ENCODE measurements around the gene SV2A.

The SV2A gene

GRCh38 chr1:149917571-149918144 is at the start of gene SV2A:
SV2A (minus strand) TSS chr1:149917844; CDS start chr1:149913840, 4,004 bp downstream.
- Histone ChIP-seq H3K27ac (ENCODE audit: low read length) (no peak within 1 kb of the TSS), H3K27me3 (ENCODE audit: low read depth, low read length) (no peaks in the 10 kb centered on the region), H2AFZ (ENCODE audit: low read depth, low read length) (peak within 1 kb of the TSS; percentile 88), H3K4me2 (ENCODE audit: low read length) (peak within 1 kb of the TSS; percentile 89), H3K9ac (ENCODE audit: low read length) (peak within 1 kb of the TSS; percentile 68), H3K4me1 (ENCODE audit: low read length) (peaks cover 21% of the 10 kb centered on the region), H3K79me2 (ENCODE audit: low read length) (no peaks in the 10 kb centered on the region), H3K4me3 (ENCODE audit: low read length) (peak within 1 kb of the TSS; percentile 86), H3K9me3 (ENCODE audit: insufficient read depth, low read length) (no peaks in the 10 kb centered on the region), H3K36me3 (replicated peaks; ENCODE audit: low read depth, low read length) (peaks cover 10% of the 10 kb centered on the region), H4K20me1 (ENCODE audit: insufficient read depth, low read length) (no peaks in the 10 kb centered on the region)
- no peak for TF ChIP-seq CTCF (IDR thresholded peaks at IDR 0.05; ENCODE audit: low read depth, low read length)
- TF ChIP-seq EZH2phosphoT487 (IDR thresholded peaks at IDR 0.05; ENCODE audit: low read depth), result no peak

- Histone ChIP-seq H4K20me1 (ENCODE audit: insufficient read depth, low read length) (no peaks in the 10 kb centered on the region), H3K9me3 (ENCODE audit: insufficient read depth, low read length) (no peaks in the 10 kb centered on the region), H3K27me3 (ENCODE audit: low read depth, low read length) (no peaks in the 10 kb centered on the region), H3K9ac (ENCODE audit: low read length) (no peak overlapping the region), H2AFZ (ENCODE audit: low read depth, low read length) (no peak overlapping the region), H3K36me3 (replicated peaks; ENCODE audit: low read depth, low read length) (peaks cover 17% of the 10 kb centered on the region), H3K27ac (ENCODE audit: low read length) (no peak overlapping the region), H3K4me2 (ENCODE audit: low read length) (no peak overlapping the region), H3K79me2 (ENCODE audit: low read length) (no peaks in the 10 kb centered on the region), H3K4me3 (ENCODE audit: low read length) (no peak overlapping the region), H3K4me1 (ENCODE audit: low read length) (no peaks in the 10 kb centered on the region)
- TF ChIP-seq CTCF (IDR thresholded peaks at IDR 0.05; ENCODE audit: low read depth, low read length) (no peak), EZH2phosphoT487 (IDR thresholded peaks at IDR 0.05; ENCODE audit: low read depth) (no peak)
Observed at GRCh38 chr1:149967041-149967440, 49.4 kb upstream of the SV2A start.

GRCh38 chr1:149966405-149966804 is 48.8 kb upstream of the SV2A start:
- Histone ChIP-seq H3K4me3 (ENCODE audit: low read length) (no peak overlapping the region), H3K36me3 (replicated peaks; ENCODE audit: low read depth, low read length) (peaks cover 17% of the 10 kb centered on the region), H4K20me1 (ENCODE audit: insufficient read depth, low read length) (no peaks in the 10 kb centered on the region), H2AFZ (ENCODE audit: low read depth, low read length) (no peak overlapping the region), H3K9me3 (ENCODE audit: insufficient read depth, low read length) (no peaks in the 10 kb centered on the region), H3K27me3 (ENCODE audit: low read depth, low read length) (no peaks in the 10 kb centered on the region), H3K9ac (ENCODE audit: low read length) (no peak overlapping the region), H3K4me2 (ENCODE audit: low read length) (no peak overlapping the region), H3K4me1 (ENCODE audit: low read length) (no peaks in the 10 kb centered on the region), H3K27ac (ENCODE audit: low read length) (no peak overlapping the region), H3K79me2 (ENCODE audit: low read length) (no peaks in the 10 kb centered on the region)
- TF ChIP-seq CTCF (IDR thresholded peaks at IDR 0.05; ENCODE audit: low read depth, low read length) (no peak), EZH2phosphoT487 (IDR thresholded peaks at IDR 0.05; ENCODE audit: low read depth) (no peak)

GRCh38 chr1:149965440-149965839 is 47.8 kb upstream of the SV2A start:
- Histone ChIP-seq H3K9me3 (ENCODE audit: insufficient read depth, low read length) (no peaks in the 10 kb centered on the region), H3K9ac (ENCODE audit: low read length) (no peak overlapping the region), H2AFZ (ENCODE audit: low read depth, low read length) (no peak overlapping the region), H3K36me3 (replicated peaks; ENCODE audit: low read depth, low read length) (peaks cover 17% of the 10 kb centered on the region), H3K4me2 (ENCODE audit: low read length) (no peak overlapping the region), H3K27ac (ENCODE audit: low read length) (no peak overlapping the region), H3K4me1 (ENCODE audit: low read length) (no peaks in the 10 kb centered on the region), H3K4me3 (ENCODE audit: low read length) (no peak overlapping the region), H4K20me1 (ENCODE audit: insufficient read depth, low read length) (no peaks in the 10 kb centered on the region), H3K27me3 (ENCODE audit: low read depth, low read length) (no peaks in the 10 kb centered on the region), H3K79me2 (ENCODE audit: low read length) (no peaks in the 10 kb centered on the region)
- TF ChIP-seq CTCF (IDR thresholded peaks at IDR 0.05; ENCODE audit: low read depth, low read length) (no peak), EZH2phosphoT487 (IDR thresholded peaks at IDR 0.05; ENCODE audit: low read depth) (no peak)
